ENCODE results near the gene POLN. TPM values are rescaled to one million over a fixed set of nuclear protein-coding genes. Genes with fewer than 3 reads are reported as not detected.

The POLN gene
- polyA plus RNA-seq, 10 donors: 1.6 to 4.8 (median 2.4) TPM

GRCh38 chr4:2263926-2264321 lies 22.0 kb upstream of the POLN start:
- DNase-seq: no peak

GRCh38 chr4:2262944-2263250 lies 21.0 kb upstream of the POLN start:
- DNase-seq: no peak

DNA sequence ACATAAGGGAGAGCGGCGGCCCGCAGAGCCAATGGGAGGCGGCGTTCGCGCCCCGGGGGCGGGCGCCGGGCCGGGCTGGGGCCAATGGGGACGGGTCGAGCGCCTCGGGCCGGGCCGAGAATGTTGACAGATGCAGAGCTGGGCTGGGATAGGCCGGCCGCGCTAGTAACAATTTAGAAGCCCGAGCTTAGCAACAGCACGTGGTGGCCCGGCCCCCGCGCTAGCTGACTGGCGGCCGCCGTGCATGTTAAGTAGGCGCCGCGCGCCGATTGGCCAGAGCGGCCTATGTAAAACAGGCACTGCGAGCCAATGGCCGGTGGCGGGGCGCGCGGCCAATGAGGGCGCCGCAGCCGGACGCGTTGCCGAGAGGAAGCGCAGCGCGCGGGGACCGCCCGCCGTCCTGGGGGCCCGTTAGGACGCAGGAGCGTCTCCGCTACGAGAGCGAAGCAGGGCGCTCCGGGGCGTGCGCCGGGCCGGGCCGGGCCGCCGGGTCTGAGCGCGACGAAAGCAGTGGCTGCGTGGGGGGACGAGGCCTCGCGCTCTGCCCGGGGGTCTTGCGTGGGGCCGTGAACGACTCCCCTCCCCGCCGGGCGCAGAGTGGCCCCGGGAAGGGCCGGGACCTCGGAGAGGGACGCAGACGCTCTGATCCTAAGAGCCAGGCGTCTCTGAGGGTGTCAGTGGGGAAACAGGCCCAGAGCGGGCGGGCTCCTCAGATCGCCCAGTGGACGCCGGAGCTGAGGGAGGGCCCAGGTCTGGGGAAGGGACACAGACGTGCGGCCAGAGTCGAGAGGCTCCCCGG lies 20.4 kb upstream of the POLN start:
- peak; percentile 100 for DNase-seq

GRCh38 chr4:2261853-2262144 lies 19.9 kb upstream of the POLN start, which contains the start of gene MXD4:
Gene MXD4, minus strand, starts transcription at chr4:2262109. Its CDS starts 129 bp downstream, at chr4:2261980.
- DNase-seq: no peak

- peak; percentile 37 to 70 (median 62) for DNase-seq
Measured at GRCh38 chr4:2261110-2261852, 19.4 kb upstream of the POLN start.

DNA sequence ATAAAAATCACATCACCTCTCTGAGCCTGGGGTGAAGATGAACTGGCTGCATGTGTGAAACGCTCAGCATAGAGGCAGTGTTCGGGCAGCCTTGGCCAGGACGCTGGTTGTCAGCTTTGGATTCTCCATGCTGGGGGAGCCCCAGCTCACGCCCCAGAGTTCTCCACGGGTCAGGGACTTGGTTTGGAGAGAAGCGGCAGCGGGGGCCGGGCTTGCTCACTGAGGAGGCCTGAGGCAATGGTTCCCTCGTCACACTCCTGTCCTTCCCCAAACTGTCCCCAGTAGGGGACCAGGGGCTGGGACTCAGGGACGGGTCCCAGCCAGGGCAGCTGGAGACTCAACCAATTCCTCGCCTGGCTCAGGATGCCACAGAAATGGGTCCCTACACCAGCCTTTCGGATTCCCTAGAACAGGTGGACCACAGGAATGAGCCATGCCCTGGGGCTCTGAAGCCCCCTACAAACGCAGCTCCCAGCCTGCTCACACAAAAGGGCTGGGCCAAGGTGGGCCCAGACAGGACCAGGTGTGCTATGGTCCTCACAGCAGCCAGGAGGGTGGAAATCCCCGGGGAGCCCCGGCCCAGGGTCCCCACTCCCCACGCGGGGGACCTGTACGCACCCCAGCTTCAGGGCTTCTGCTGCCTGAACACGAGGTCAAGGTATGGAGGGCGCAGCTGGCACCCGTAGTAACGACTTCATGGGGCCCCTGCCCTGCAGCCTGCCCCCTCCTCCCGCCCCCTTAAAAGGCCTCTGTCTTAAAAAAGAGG lies 18.6 kb upstream of the POLN start:
- no peak for DNase-seq

DNA sequence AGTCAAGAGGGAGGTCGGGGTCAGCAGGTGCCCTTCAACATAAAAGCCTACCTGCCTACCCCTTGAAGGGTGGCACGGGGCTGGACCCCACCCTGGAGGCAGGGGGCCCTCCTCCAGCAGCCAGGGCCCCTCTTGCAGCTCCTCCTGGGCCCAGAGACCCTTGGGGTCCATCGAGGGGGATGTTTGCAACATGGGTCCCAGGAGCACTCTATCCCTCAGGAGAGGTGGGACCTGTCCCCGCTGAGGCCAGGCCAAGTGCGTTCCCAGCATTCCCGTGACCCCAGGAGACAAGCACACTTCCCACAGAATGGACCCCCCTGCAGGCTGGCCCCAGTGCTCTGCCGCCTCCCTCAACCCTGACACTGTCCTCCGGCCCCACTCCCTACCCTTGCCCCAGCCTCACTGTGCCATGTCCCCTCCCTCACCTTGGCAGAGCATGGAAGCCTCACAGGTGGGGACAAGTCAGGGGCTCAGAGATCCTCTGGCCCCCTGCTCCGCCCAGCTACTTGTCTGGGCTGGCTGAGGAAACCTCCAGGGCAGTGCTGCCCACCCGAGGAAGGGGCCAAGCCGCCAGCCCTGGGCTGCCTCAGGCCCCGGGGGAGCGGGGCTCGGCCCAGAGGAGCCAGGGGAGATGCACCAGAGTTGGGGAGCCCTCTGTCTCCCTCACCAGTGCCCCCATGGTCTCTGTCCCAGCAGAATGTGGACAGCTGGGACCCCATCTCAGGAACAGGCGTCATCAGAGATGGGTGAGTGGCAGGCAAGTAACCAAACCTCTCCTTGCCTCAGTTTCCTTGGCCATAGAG lies 17.8 kb upstream of the POLN start:
- no peak for DNase-seq

DNA sequence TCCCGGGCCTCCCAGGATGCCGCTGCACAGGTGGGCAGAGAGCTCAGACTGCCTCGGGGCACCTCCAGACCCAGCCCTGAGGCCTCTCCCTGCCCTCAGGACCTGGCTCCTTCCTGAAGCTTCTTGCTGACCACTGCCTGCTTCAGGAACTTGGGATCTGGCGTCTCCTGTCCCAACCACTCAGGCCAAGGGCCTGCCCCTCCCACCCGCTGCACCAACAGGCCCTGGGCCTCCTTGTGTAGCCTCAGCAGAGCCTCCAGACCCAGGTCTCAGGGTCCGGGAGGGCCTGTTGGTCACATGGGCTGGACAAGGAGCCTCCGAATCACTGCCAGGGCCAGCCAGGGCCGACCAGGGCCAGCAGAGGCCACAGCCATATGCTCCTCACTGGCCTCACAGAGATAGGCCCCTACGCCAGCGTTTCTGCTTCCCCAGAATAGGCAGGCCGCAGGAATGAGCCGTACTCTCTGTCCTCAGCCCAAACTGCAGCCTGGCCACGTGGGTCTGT lies 17.2 kb upstream of the POLN start:
- DNase-seq: no peak

GRCh38 chr4:2258091-2259035 lies 16.4 kb upstream of the POLN start:
- DNase-seq: no peak

GRCh38 chr4:2257361-2258081 lies 15.6 kb upstream of the POLN start:
- no peak for DNase-seq

DNA sequence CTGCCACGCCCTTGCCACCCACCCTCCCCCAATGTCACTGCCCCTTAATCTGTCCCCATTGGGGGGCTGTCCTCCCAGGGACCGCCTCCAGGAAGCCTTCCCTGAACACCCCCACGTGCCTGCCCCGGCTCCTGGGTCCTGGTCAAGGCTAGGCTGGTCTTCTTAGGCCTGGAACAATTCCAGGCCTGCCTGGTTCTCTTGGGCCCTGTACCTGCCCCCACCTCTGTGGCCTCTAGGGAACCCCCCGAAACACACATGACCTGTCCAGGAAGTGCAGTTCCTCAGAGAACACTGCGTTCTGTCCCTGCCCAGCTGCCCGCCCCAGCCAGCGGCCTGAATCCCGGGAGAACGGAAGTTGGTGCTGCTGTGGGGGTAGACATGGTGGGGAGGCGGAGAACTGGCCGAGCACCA lies 14.9 kb upstream of the POLN start:
- no peak for DNase-seq

GRCh38 chr4:2256156-2256731 lies 14.3 kb upstream of the POLN start:
- DNase-seq: peak in 2 of 3 donors; percentile 49 to 73

- DNase-seq: peak in 1 of 3 donors; percentile 63
Measured at GRCh38 chr4:2255501-2256155, 13.7 kb upstream of the POLN start.

DNA sequence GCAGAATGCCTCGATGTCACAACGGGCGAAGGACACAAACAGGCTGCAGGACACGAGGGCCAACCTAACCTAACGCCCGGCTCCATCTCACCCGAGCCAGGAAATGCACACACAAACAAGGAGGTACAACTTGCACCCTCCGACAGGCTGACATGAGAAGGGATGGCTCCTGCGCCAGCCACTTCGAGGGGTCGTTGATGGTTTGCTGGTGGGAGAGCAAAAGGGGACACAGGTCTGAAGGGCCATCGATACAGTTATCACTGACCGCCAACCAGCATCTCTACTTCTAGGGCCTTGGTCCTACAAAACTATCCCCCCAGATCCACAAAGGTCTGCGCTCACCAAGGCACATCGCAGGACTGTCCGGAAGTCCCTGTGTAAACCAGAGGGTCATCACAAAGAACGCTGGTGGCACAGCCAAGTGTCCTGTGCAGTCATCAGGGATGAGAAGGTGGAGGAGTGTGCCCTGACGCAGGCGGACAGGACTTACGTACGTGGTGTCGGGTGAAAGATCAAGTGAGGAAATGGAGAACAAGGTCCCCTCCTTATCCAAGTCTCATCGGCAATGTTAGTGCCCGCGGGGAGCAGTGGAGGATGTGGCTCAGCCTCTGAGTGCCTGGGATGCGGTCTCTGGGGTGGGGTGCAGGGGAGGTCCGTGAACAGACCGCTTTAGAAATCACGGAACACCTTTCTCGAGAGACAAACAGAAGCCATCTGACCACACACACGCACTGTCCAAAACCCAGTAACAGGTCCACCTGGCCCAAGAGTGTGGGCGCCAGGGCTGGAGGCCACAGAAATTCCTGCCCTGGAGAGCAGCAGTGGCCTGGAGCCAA lies 13.0 kb upstream of the POLN start:
- no peak for DNase-seq

GRCh38 chr4:2253160-2254084 lies 11.5 kb upstream of the POLN start:
- DNase-seq: no peak

DNA sequence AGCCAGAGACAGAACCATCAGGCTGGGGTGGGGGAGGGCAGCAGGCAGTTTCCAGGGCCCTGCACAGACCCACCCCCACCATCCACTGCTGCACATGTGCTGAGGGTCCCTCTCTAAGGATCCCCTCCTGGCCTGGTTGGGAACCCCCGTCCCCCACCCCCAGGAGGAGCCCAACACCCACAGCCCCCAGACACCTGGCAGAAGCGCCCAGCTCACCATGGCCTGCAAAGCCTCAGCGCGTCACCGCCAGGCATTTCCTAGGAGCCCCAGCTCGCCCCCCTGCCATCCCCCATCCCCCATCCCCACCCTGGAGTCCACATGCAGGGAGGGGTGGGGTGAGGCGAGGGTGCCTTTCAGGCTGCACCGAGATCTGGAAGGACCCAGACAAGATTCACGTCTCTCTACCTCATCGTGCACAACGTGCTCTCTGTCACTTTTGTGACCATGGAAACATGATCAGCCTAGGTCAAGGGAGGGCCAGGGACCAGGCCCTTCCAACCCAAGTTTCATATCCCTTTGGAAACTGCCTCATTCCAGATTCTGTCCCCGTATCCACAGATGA lies 10.7 kb upstream of the POLN start:
- DNase-seq: no peak
